H9 (cell line): ENCODE results near the gene SLC37A2. TPM values are rescaled to one million over a fixed set of nuclear protein-coding genes. Genes with fewer than 3 reads are reported as not detected.

Experiments used
- DNase-seq: peaks from one replicate; pipeline ENCODE4 v3.0.0-alpha.2; 2017
- H2AFZ ChIP-seq: one replicate; pipeline ENCODE4 v1.6.1; 2013; ENCODE audit warnings: mild to moderate bottlenecking, low read length, control low read depth, moderate library complexity
- H2AK5ac ChIP-seq: 2 replicates; pipeline ENCODE4 v1.6.1; 2013; ENCODE audit warnings: low read length, control low read depth, mixed read lengths; ENCODE audit not compliant: insufficient read length
- H2BK120ac ChIP-seq: one replicate; pipeline ENCODE4 v1.6.1; 2013; ENCODE audit warnings: low read depth, mild to moderate bottlenecking, low read length, control low read depth, inconsistent platforms; ENCODE audit not compliant: poor library complexity, severe bottlenecking
- H2BK12ac ChIP-seq: 2 replicates; pipeline ENCODE4 v1.6.1; 2013; ENCODE audit warnings: low read length, control low read depth, mixed read lengths, low read depth; ENCODE audit not compliant: insufficient read length
- H2BK15ac ChIP-seq: 2 replicates; pipeline ENCODE4 v1.6.1; 2013; ENCODE audit warnings: low read depth, low read length, control low read depth
- H2BK20ac ChIP-seq: one replicate; pipeline ENCODE4 v1.6.1; 2013; ENCODE audit warnings: low read depth, mild to moderate bottlenecking, low read length, control low read depth, inconsistent platforms; ENCODE audit not compliant: poor library complexity, severe bottlenecking
- H2BK5ac ChIP-seq: 2 replicates; pipeline ENCODE4 v1.6.1; 2013; ENCODE audit warnings: low read length, control low read depth, mixed read lengths; ENCODE audit not compliant: insufficient read length
- H3K14ac ChIP-seq: 2 replicates; pipeline ENCODE4 v1.6.1; 2013; ENCODE audit warnings: low read length, control low read depth; ENCODE audit not compliant: insufficient read depth
- H3K18ac ChIP-seq: 2 replicates; pipeline ENCODE4 v1.6.1; 2013; ENCODE audit warnings: low read depth, mild to moderate bottlenecking, mixed read lengths, low read length, control low read depth; ENCODE audit not compliant: insufficient read length
- H3K23ac ChIP-seq: 2 replicates; pipeline ENCODE4 v1.6.1; 2013; ENCODE audit warnings: low read length, control low read depth, mixed read lengths, low read depth; ENCODE audit not compliant: insufficient read length
- H3K23me2 ChIP-seq: 2 replicates; pipeline ENCODE4 v1.6.1; 2013; ENCODE audit warnings: low read depth, mild to moderate bottlenecking, mixed read lengths, low read length, control low read depth; ENCODE audit not compliant: insufficient read length, poor library complexity, severe bottlenecking
- H3K27ac ChIP-seq: 2 replicates; pipeline ENCODE4 v1.5.1; 2013; ENCODE audit warnings: low read length, control low read depth, mixed read lengths, low read depth; ENCODE audit not compliant: insufficient read length
- H3K27me3 ChIP-seq: 2 replicates; pipeline ENCODE4 v1.6.1; 2013; ENCODE audit warnings: low read length, control low read depth, inconsistent platforms; ENCODE audit not compliant: insufficient read depth
- H3K4ac ChIP-seq: 2 replicates; pipeline ENCODE4 v1.6.1; 2013; ENCODE audit warnings: low read depth, mild to moderate bottlenecking, control low read depth, inconsistent platforms, low read length, moderate library complexity
- H3K4me1 ChIP-seq: 2 replicates; pipeline ENCODE4 v1.6.1; 2013; ENCODE audit warnings: low read length, control low read depth, inconsistent platforms; ENCODE audit not compliant: insufficient read depth
- H3K4me2 ChIP-seq: 2 replicates; pipeline ENCODE4 v1.6.1; 2013; ENCODE audit warnings: low read length, control low read depth, mixed read lengths; ENCODE audit not compliant: insufficient read length, insufficient read depth
- H3K56ac ChIP-seq: 2 replicates; pipeline ENCODE4 v1.6.1; 2013; ENCODE audit warnings: low read depth, mild to moderate bottlenecking, mixed read lengths, low read length, control low read depth; ENCODE audit not compliant: insufficient read length
- H3K79me1 ChIP-seq: 2 replicates; pipeline ENCODE4 v1.6.1; 2013; ENCODE audit warnings: low read depth, mild to moderate bottlenecking, moderate library complexity, low read length, control low read depth, inconsistent platforms; ENCODE audit not compliant: insufficient read depth, poor library complexity, severe bottlenecking
- H3K79me2 ChIP-seq: 2 replicates; pipeline ENCODE4 v1.6.1; 2013; ENCODE audit warnings: low read length, control low read depth, inconsistent platforms; ENCODE audit not compliant: insufficient read depth
- H3K9ac ChIP-seq: 2 replicates; pipeline ENCODE4 v1.6.1; 2013; ENCODE audit warnings: low read length, control low read depth, mixed read lengths; ENCODE audit not compliant: insufficient read length; ENCODE audit errors: extremely low read depth
- H3K9me3 ChIP-seq: one replicate; pipeline ENCODE4 v1.6.1; 2013; ENCODE audit warnings: low read depth, low read length, inconsistent platforms; ENCODE audit not compliant: control insufficient read depth
- H3T11ph ChIP-seq: one replicate; pipeline ENCODE4 v1.6.1; 2013; ENCODE audit warnings: mild to moderate bottlenecking, low read length, control low read depth, inconsistent platforms
- H4K20me1 ChIP-seq: one replicate; pipeline ENCODE4 v1.6.1; 2013; ENCODE audit not compliant: control insufficient read depth, insufficient read length, insufficient read depth
- H4K5ac ChIP-seq: 2 replicates; pipeline ENCODE4 v1.6.1; 2013; ENCODE audit warnings: low read depth, mild to moderate bottlenecking, mixed read lengths, low read length, control low read depth; ENCODE audit not compliant: insufficient read length
- H4K8ac ChIP-seq: replicated peaks from 2 replicates; pipeline ENCODE4 v1.6.1; 2013; ENCODE audit warnings: low read length, control low read depth, mixed read lengths, low read depth; ENCODE audit not compliant: insufficient read length
- H4K91ac ChIP-seq: 2 replicates; pipeline ENCODE4 v1.6.1; 2013; ENCODE audit warnings: low read depth, mild to moderate bottlenecking, moderate library complexity, mixed read lengths, low read length, control low read depth; ENCODE audit not compliant: insufficient read length
- H3K27ac Mint-ChIP-seq, 3 experiments: 2 replicates in 2 of 3; 3 replicates in 1 of 3; pipeline ENCODE4 v1.8.0; 2020 to 2021; ENCODE audit warnings: mixed read lengths in 3 of 3, mild to moderate bottlenecking in 1 of 3, moderate library complexity in 1 of 3
- H3K27me3 Mint-ChIP-seq: 2 replicates; pipeline ENCODE4 v1.8.0; 2021; ENCODE audit warnings: low read depth, mild to moderate bottlenecking, moderate library complexity, mixed read lengths
- H3K36me3 Mint-ChIP-seq, 3 experiments: 2 replicates in 2 of 3; 3 replicates in 1 of 3; pipeline ENCODE4 v1.8.0; 2020 to 2021; ENCODE audit warnings: low read depth in 3 of 3, mixed read lengths in 3 of 3; ENCODE audit not compliant: insufficient read depth in 1 of 3
- H3K4me1 Mint-ChIP-seq, 2 experiments: 2 replicates each; pipeline ENCODE4 v1.8.0; 2020; ENCODE audit warnings: mixed read lengths in 2 of 2
- H3K4me3 Mint-ChIP-seq, 2 experiments: 2 replicates in 1 of 2; 3 replicates in 1 of 2; pipeline ENCODE4 v1.8.0; 2020 to 2021; ENCODE audit warnings: mild to moderate bottlenecking in 2 of 2, mixed read lengths in 2 of 2, moderate library complexity in 1 of 2
- H3K9me3 Mint-ChIP-seq, 2 experiments: 2 replicates in 1 of 2; 3 replicates in 1 of 2; pipeline ENCODE4 v1.8.0; 2020; ENCODE audit warnings: mild to moderate bottlenecking in 2 of 2, mixed read lengths in 2 of 2, moderate library complexity in 1 of 2
- CTCF ChIP-seq: fragments of 200-600 bp; sonication (generic); conservative IDR thresholded peaks from 3 replicates; pipeline ENCODE4 v1.8.0; 2021; ENCODE audit warnings: antibody characterized with exemption, mild to moderate bottlenecking
- WGBS: extraction: QIAGEN DNeasy Blood & Tissue Kit; methylation state at CpG from one replicate; pipeline ENCODE4 v1.1.7; 2013; ENCODE audit warnings: missing lambda C conversion rate, low lambda C conversion rate, mixed read lengths; ENCODE audit not compliant: insufficient read length; ENCODE audit errors: extremely low coverage; 5-methylcytosine and 5-hydroxymethylcytosine counted together
- total RNA-seq: library from RNA; stranded (reverse); gene quantifications from 2 replicates; pipeline ENCODE4 v1.2.1, GENCODE V29; 2021

SLC37A2 gene
- total RNA-seq, 1 experiment from 2014 or later: 1.2 TPM

- Mint-ChIP-seq H3K36me3 (peaks cover 25 to 74% (median 33%) of the 10 kb centered on the region in 3 experiments), H3K9me3 (peaks cover 19 to 20% of the 10 kb centered on the region in 2 experiments)
Measured at GRCh38 chr11:125102510-125102909, 39.4 kb downstream of the SLC37A2 start.

More at GRCh38 chr11:125102510-125102909, 39.4 kb downstream of the SLC37A2 start:
- DNase-seq: no peak
- no peaks in the 10 kb centered on the region for H3K9me3 ChIP-seq
- no peak overlapping the region for H2BK120ac ChIP-seq
- no peaks in the 10 kb centered on the region for H3K23me2 ChIP-seq
- no peak overlapping the region for H3K56ac ChIP-seq
- H3K14ac ChIP-seq: no peak overlapping the region
- H4K91ac ChIP-seq: no peak overlapping the region
- no peak overlapping the region for H3K18ac ChIP-seq
- no peak overlapping the region for H4K8ac ChIP-seq
- no peaks in the 10 kb centered on the region for H3K79me1 ChIP-seq
- H2BK5ac ChIP-seq: no peak overlapping the region
- TF ChIP-seq CTCF: no peak
- no peak overlapping the region for H4K5ac ChIP-seq
- no peak overlapping the region for H3T11ph ChIP-seq
- H2BK15ac ChIP-seq: no peak overlapping the region
- H3K27me3 Mint-ChIP-seq: no peaks in the 10 kb centered on the region
- no peak overlapping the region for H2BK12ac ChIP-seq
- no CpG with 5 or more reads among the region's 7 CpGs for WGBS
- H3K23ac ChIP-seq: no peak overlapping the region
- no peak overlapping the region for H3K4ac ChIP-seq
- H2AFZ ChIP-seq: no peak overlapping the region
- no peaks in the 10 kb centered on the region for H4K20me1 ChIP-seq
- H2BK20ac ChIP-seq: no peak overlapping the region
- H3K4me1 Mint-ChIP-seq: peaks cover 14 to 16% of the 10 kb centered on the region in 2 experiments; a peak in 3 of 4 replicates
- no peak overlapping the region for H3K9ac ChIP-seq
- H3K4me2 ChIP-seq: no peak overlapping the region
- no peak overlapping the region for H3K4me3 Mint-ChIP-seq
- no peak overlapping the region for H3K27ac ChIP-seq
- H3K4me1 ChIP-seq: no peaks in the 10 kb centered on the region; the same call in 1 of the 2 replicates
- no peak overlapping the region for H3K27ac Mint-ChIP-seq
- no peaks in the 10 kb centered on the region for H3K27me3 ChIP-seq
- H2AK5ac ChIP-seq: no peak overlapping the region
- H3K79me2 ChIP-seq: no peaks in the 10 kb centered on the region
